ENCODE data around the gene KIF5B. TPM values are rescaled to one million over a fixed set of nuclear protein-coding genes. Genes with fewer than 3 reads are reported as not detected.

The KIF5B gene
- total RNA-seq, 1 experiment from 2014 or later, result 84.4 TPM

GRCh38 chr10:32061440-32061839 lies 5.2 kb upstream of the KIF5B start:
- no peaks in the 10 kb centered on the region for H3K9me3 ChIP-seq (ENCODE audit: low read length)
- POLR2A ChIA-PET (ENCODE audit: unreplicated experiment), result no interaction called here
- no peaks in the 10 kb centered on the region for H3F3A ChIP-seq (ENCODE audit: low read length, unreplicated experiment)
- ATAC-seq (no peak), DNase-seq (no peak)
- H4K20me1 ChIP-seq (ENCODE audit: low read length), result no peaks in the 10 kb centered on the region
- no peak overlapping the region for H2AFZ ChIP-seq (ENCODE audit: low read length)
- no peaks in the 10 kb centered on the region; the same call in none of the 2 replicates for H3K4me1 ChIP-seq (ENCODE audit: insufficient read depth, low read length)
- no peak overlapping the region for H3K4me2 ChIP-seq (ENCODE audit: low read length)
- no peaks in the 10 kb centered on the region for H3K9me2 ChIP-seq (replicated peaks; ENCODE audit: low read length)
- no peak for TF ChIP-seq CTCF (conservative IDR thresholded peaks at IDR 0.05; ENCODE audit: low read depth, low read length)
- H3K4me3 ChIP-seq (ENCODE audit: low read length), result no peak overlapping the region
- H3K36me3 ChIP-seq (ENCODE audit: low read depth, low read length), result no peaks in the 10 kb centered on the region
- BruUV-seq (replicated peaks), result no TSS peak
- H3K27ac ChIP-seq (ENCODE audit: low read length), result no peak overlapping the region
- no peaks in the 10 kb centered on the region for H3K27me3 ChIP-seq (ENCODE audit: low read length)
- H3K9ac ChIP-seq (ENCODE audit: low read length), result no peak overlapping the region
- H3K79me2 ChIP-seq (ENCODE audit: low read length), result no peaks in the 10 kb centered on the region
- intact Hi-C loops (cut with micrococcal nuclease), result no loop called here
- CTCF ChIA-PET, result no interaction called here

GRCh38 chr10:32060347-32060746 lies 4.1 kb upstream of the KIF5B start:
- CTCF ChIA-PET, result no interaction called here
- no peak for ATAC-seq
- Histone ChIP-seq H3K27ac (ENCODE audit: low read length) (no peak overlapping the region), H3K4me3 (ENCODE audit: low read length) (no peak overlapping the region), H3K27me3 (ENCODE audit: low read length) (no peaks in the 10 kb centered on the region), H3K4me1 (ENCODE audit: insufficient read depth, low read length) (no peaks in the 10 kb centered on the region; the same call in none of the 2 replicates), H3F3A (ENCODE audit: low read length, unreplicated experiment) (no peaks in the 10 kb centered on the region), H2AFZ (ENCODE audit: low read length) (no peak overlapping the region), H3K79me2 (ENCODE audit: low read length) (peaks cover 9% of the 10 kb centered on the region), H3K9me2 (replicated peaks; ENCODE audit: low read length) (no peaks in the 10 kb centered on the region), H3K9ac (ENCODE audit: low read length) (no peak overlapping the region), H4K20me1 (ENCODE audit: low read length) (0 out of 2 replicates have a peak, but pooled peaks cover under 1% of the 10 kb centered on the region), H3K36me3 (ENCODE audit: low read depth, low read length) (no peaks in the 10 kb centered on the region), H3K9me3 (ENCODE audit: low read length) (no peaks in the 10 kb centered on the region), H3K4me2 (ENCODE audit: low read length) (no peak overlapping the region)
- POLR2A ChIA-PET (ENCODE audit: unreplicated experiment), result no interaction called here
- intact Hi-C loops (cut with micrococcal nuclease), result no loop called here
- BruUV-seq (replicated peaks), result no TSS peak
- no peak for TF ChIP-seq EZH2 (IDR thresholded peaks at IDR 0.05; ENCODE audit: low read length, unreplicated experiment)
- TF ChIP-seq EZH2phosphoT487 (IDR thresholded peaks at IDR 0.05; ENCODE audit: borderline replicate concordance, low read length), result no peak
- TF ChIP-seq CTCF (conservative IDR thresholded peaks at IDR 0.05; ENCODE audit: low read depth, low read length), result no peak
- DNase-seq, result no peak

GRCh38 chr10:32059472-32059871 lies 3.2 kb upstream of the KIF5B start:
- H3K27ac ChIP-seq (ENCODE audit: low read length), result no peak overlapping the region
- H3K27me3 ChIP-seq (ENCODE audit: low read length), result no peaks in the 10 kb centered on the region
- TF ChIP-seq CTCF (conservative IDR thresholded peaks at IDR 0.05; ENCODE audit: low read depth, low read length) (no peak), EZH2phosphoT487 (IDR thresholded peaks at IDR 0.05; ENCODE audit: borderline replicate concordance, low read length) (no peak), EZH2 (IDR thresholded peaks at IDR 0.05; ENCODE audit: low read length, unreplicated experiment) (no peak)
- H3K36me3 ChIP-seq (ENCODE audit: low read depth, low read length), result no peaks in the 10 kb centered on the region
- DNase-seq (no peak), ATAC-seq (no peak)
- no peaks in the 10 kb centered on the region for H3K9me3 ChIP-seq (ENCODE audit: low read length)
- H3K9ac ChIP-seq (ENCODE audit: low read length), result no peak overlapping the region
- H3F3A ChIP-seq (ENCODE audit: low read length, unreplicated experiment), result no peaks in the 10 kb centered on the region
- intact Hi-C loops (cut with micrococcal nuclease), result no loop called here
- H3K4me3 ChIP-seq (ENCODE audit: low read length), result no peak overlapping the region
- H3K4me1 ChIP-seq (ENCODE audit: insufficient read depth, low read length), result no peaks in the 10 kb centered on the region; the same call in none of the 2 replicates
- ChIA-PET POLR2A (ENCODE audit: unreplicated experiment) (no interaction called here), CTCF (no interaction called here)
- H3K9me2 ChIP-seq (replicated peaks; ENCODE audit: low read length), result no peaks in the 10 kb centered on the region
- peaks cover 9% of the 10 kb centered on the region for H4K20me1 ChIP-seq (ENCODE audit: low read length)
- peaks cover 18% of the 10 kb centered on the region for H3K79me2 ChIP-seq (ENCODE audit: low read length)
- no peak overlapping the region for H2AFZ ChIP-seq (ENCODE audit: low read length)
- H3K4me2 ChIP-seq (ENCODE audit: low read length), result no peak overlapping the region
- BruUV-seq (replicated peaks), result no TSS peak

All from PC-3 (cell line).